DMS53 (cell line): Measurements from ENCODE around the gene POTEB.
"Not testable (repeated sequence)": the region's sequence is repeated elsewhere in the genome, so short reads cannot be mapped to it uniquely, and the experiment has no call there.

ENCODE experiments used
- DNase-seq: peaks from one replicate; lab custom pipeline; 2025; lab: John Stamatoyannopoulos, UW

The POTEB gene

GRCh38 chr15:21877635-21878034 lies at the start of gene POTEB:
Gene POTEB (minus strand): TSS chr15:21877735. CDS start chr15:21877246, 489 bp downstream.
- DNase-seq, result not testable (repeated sequence)

- not testable (repeated sequence) for DNase-seq
These were observed 13.4 kb upstream of the POTEB start for GRCh38 chr15:21890955-21891354.

GRCh38 chr15:21889542-21889941 lies 12.0 kb upstream of the POTEB start:
- DNase-seq, result not testable (repeated sequence)

GRCh38 chr15:21838831-21839230 lies 38.7 kb downstream of the POTEB start:
- DNase-seq, result not testable (repeated sequence)
